Hepatocyte (in vitro differentiated cells): ENCODE data around the gene CITED1. TPM values are rescaled to one million over a fixed set of nuclear protein-coding genes. Genes with fewer than 3 reads are reported as not detected.

Experiments
- DNase-seq: peaks from one replicate; pipeline ENCODE4 v3.0.0-alpha.2; 2016; ENCODE audit warnings: low spot score
- H2AFZ ChIP-seq: fragments of 200-600 bp; sonication (generic); 2 replicates; pipeline ENCODE4 v1.6.0; 2016; ENCODE audit warnings: antibody characterized with exemption, mild to moderate bottlenecking
- H3K27ac ChIP-seq: fragments of 200-600 bp; sonication (generic); 2 replicates; pipeline ENCODE4 v1.5.1; 2016; ENCODE audit warnings: mild to moderate bottlenecking
- H3K27me3 ChIP-seq: fragments of 200-600 bp; sonication (generic); 2 replicates; pipeline ENCODE4 v1.6.1; 2016
- H3K36me3 ChIP-seq: fragments of 200-600 bp; sonication (generic); replicated peaks from 2 replicates; pipeline ENCODE4 v1.5.1; 2016; ENCODE audit warnings: low read depth; ENCODE audit not compliant: insufficient read depth
- H3K4me1 ChIP-seq: fragments of 200-600 bp; sonication (generic); 2 replicates; pipeline ENCODE4 v1.5.1; 2016; ENCODE audit warnings: mild to moderate bottlenecking, moderate library complexity; ENCODE audit not compliant: insufficient read depth
- H3K4me2 ChIP-seq: fragments of 200-600 bp; sonication (generic); 2 replicates; pipeline ENCODE4 v1.6.0; 2016
- H3K4me3 ChIP-seq: fragments of 200-600 bp; sonication (generic); 2 replicates; pipeline ENCODE4 v1.5.1; 2016; ENCODE audit warnings: mild to moderate bottlenecking
- H3K79me2 ChIP-seq: fragments of 200-600 bp; sonication (generic); 2 replicates; pipeline ENCODE4 v1.6.0; 2017; ENCODE audit warnings: mild to moderate bottlenecking
- H3K9me2 ChIP-seq: fragments of 200-600 bp; sonication (generic); replicated peaks from 2 replicates; pipeline ENCODE4 v1.6.0; 2017; ENCODE audit warnings: mild to moderate bottlenecking; ENCODE audit not compliant: insufficient read depth
- H3K9me3 ChIP-seq: fragments of 200-600 bp; sonication (generic); 2 replicates; pipeline ENCODE4 v1.5.1; 2016; ENCODE audit warnings: low read depth, mild to moderate bottlenecking
- H4K20me1 ChIP-seq: fragments of 200-600 bp; sonication (generic); 2 replicates; pipeline ENCODE4 v1.6.0; 2016; ENCODE audit warnings: mild to moderate bottlenecking; ENCODE audit not compliant: insufficient read depth, poor library complexity, severe bottlenecking
- EZH2 ChIP-seq: fragments of 200-600 bp; sonication (generic); IDR thresholded peaks from 2 replicates; pipeline ENCODE4 v1.6.1; 2016; ENCODE audit warnings: antibody characterized with exemption, mild to moderate bottlenecking, borderline replicate concordance
- EZH2phosphoT487 ChIP-seq: fragments of 200-600 bp; sonication (generic); IDR thresholded peaks from one replicate; pipeline ENCODE4 v1.6.1; 2018; ENCODE audit warnings: antibody characterized with exemption, mild to moderate bottlenecking, low read depth, moderate library complexity; ENCODE audit not compliant: unreplicated experiment, severe bottlenecking
- WGBS: methylation state at CpG from one replicate; pipeline ENCODE4 v1.1.6; 2016; ENCODE audit warnings: low lambda C conversion rate; ENCODE audit errors: missing lambda C conversion rate; 5-methylcytosine and 5-hydroxymethylcytosine counted together
- polyA plus RNA-seq: library from polyadenylated mRNA; unstranded; fragments of >200 nt; fragmentation: Nextera tagmentation; extraction: Ambion mirVana; gene quantifications from 2 replicates; pipeline ENCODE4 v1.2.1, GENCODE V29; 2016
- total RNA-seq: library from RNA; depleted of rRNA; stranded (reverse); fragments of >200 nt; gene quantifications from 2 replicates; pipeline ENCODE4 v1.2.3, GENCODE V29; 2014
- TF ChIP-seq, protein P1 (sequence below): fragments of 200-600 bp; sonication (generic); IDR thresholded peaks from 2 replicates; pipeline ENCODE4 v1.5.1; 2016; ENCODE audit warnings: antibody characterized with exemption, mild to moderate bottlenecking; ENCODE audit not compliant: poor library complexity

The CITED1 gene
- total and polyA plus RNA-seq, 2 experiments from 2014 or later: 2.9 TPM; not detected in 1

DNA sequence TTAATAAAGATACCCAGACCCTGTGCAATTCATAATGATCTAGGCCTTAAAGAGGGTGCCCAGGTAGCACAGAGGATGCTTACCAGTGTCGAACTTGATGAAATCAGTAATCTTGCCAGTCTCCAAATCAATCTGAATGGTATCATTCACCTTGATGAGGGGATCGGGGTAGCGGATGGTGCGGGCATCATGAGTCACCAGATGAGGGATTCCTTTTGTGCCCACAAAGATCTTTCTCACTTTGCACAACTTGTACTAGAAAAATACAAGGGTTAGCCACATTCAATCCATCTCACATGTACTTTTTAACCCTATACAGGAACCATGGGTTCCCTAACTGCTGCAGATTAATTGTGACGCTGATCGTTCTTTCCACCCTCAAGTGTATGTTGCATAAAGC, 32.0 kb downstream of the CITED1 start:
- TF ChIP-seq, protein P1, sequence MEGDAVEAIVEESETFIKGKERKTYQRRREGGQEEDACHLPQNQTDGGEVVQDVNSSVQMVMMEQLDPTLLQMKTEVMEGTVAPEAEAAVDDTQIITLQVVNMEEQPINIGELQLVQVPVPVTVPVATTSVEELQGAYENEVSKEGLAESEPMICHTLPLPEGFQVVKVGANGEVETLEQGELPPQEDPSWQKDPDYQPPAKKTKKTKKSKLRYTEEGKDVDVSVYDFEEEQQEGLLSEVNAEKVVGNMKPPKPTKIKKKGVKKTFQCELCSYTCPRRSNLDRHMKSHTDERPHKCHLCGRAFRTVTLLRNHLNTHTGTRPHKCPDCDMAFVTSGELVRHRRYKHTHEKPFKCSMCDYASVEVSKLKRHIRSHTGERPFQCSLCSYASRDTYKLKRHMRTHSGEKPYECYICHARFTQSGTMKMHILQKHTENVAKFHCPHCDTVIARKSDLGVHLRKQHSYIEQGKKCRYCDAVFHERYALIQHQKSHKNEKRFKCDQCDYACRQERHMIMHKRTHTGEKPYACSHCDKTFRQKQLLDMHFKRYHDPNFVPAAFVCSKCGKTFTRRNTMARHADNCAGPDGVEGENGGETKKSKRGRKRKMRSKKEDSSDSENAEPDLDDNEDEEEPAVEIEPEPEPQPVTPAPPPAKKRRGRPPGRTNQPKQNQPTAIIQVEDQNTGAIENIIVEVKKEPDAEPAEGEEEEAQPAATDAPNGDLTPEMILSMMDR: no peak
- TF ChIP-seq EZH2phosphoT487 (no peak), EZH2 (no peak)
- Histone ChIP-seq H4K20me1 (peaks cover 3% of the 10 kb centered on the region), H3K4me2 (no peak overlapping the region), H3K4me1 (no peaks in the 10 kb centered on the region), H3K36me3 (peaks cover 5% of the 10 kb centered on the region), H2AFZ (no peak overlapping the region), H3K9me3 (no peaks in the 10 kb centered on the region), H3K27me3 (no peaks in the 10 kb centered on the region), H3K4me3 (no peak overlapping the region), H3K27ac (no peak overlapping the region), H3K9me2 (no peaks in the 10 kb centered on the region), H3K79me2 (peaks cover 15% of the 10 kb centered on the region)
- 86% methylated on average over 6 of the region's 6 CpGs for WGBS
- no peak for DNase-seq

DNA sequence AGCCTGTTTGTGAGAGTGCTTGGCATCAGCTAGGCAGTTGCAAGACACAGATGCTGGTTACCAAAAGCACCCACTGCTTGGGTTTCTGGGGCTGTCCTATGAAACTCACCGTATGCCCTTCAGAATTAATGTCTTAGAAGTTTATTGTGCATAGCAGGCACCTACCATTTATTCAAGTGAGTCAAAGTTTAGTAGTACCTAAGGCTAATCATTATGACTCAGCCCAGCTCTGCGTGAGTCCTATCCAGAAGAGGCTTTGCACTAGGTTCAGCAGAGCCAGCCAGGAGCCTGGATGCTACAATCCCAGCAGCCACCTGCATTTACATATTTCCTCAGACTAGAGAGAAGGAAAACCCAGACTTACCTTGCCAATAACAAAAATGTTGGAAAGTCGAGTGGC, 32.8 kb downstream of the CITED1 start:
- no peak overlapping the region for H3K4me2 ChIP-seq
- peaks cover 5% of the 10 kb centered on the region for H3K36me3 ChIP-seq
- WGBS: 62% methylated on average over 3 of the region's 3 CpGs
- no peak overlapping the region for H3K27ac ChIP-seq
- H3K4me3 ChIP-seq: no peak overlapping the region
- H4K20me1 ChIP-seq: peaks cover 3% of the 10 kb centered on the region
- TF ChIP-seq, protein P1: no peak
- TF ChIP-seq EZH2phosphoT487: no peak
- no peak for TF ChIP-seq EZH2
- no peaks in the 10 kb centered on the region for H3K9me2 ChIP-seq
- H3K9me3 ChIP-seq: no peaks in the 10 kb centered on the region
- H3K79me2 ChIP-seq: peaks cover 15% of the 10 kb centered on the region
- no peak overlapping the region for H2AFZ ChIP-seq
- H3K27me3 ChIP-seq: no peaks in the 10 kb centered on the region
- H3K4me1 ChIP-seq: no peaks in the 10 kb centered on the region
- DNase-seq: no peak

- Histone ChIP-seq H3K27ac (no peak overlapping the region), H3K27me3 (no peaks in the 10 kb centered on the region), H3K9me2 (no peaks in the 10 kb centered on the region), H3K79me2 (peaks cover 14% of the 10 kb centered on the region), H3K36me3 (peaks cover 5% of the 10 kb centered on the region), H3K4me1 (no peaks in the 10 kb centered on the region), H3K4me3 (no peak overlapping the region), H4K20me1 (peaks cover 3% of the 10 kb centered on the region), H3K9me3 (no peaks in the 10 kb centered on the region), H2AFZ (no peak overlapping the region), H3K4me2 (no peak overlapping the region)
- DNase-seq: no peak
- 83% methylated on average over 3 of the region's 3 CpGs for WGBS
- TF ChIP-seq, protein P1: no peak
- TF ChIP-seq EZH2 (no peak), EZH2phosphoT487 (no peak)
Measured at GRCh38 chrX:72271812-72272211, 33.9 kb downstream of the CITED1 start.
